Ecto neural progenitor cell (in vitro differentiated cells): ENCODE results near the gene ARHGAP22.

ENCODE experiments used
- DNase-seq: peaks from one replicate; pipeline ENCODE4 v3.0.0-alpha.2; 2018; ENCODE audit warnings: low spot score

Gene ARHGAP22

GRCh38 chr10:48587819-48588218 is 17.1 kb downstream of the ARHGAP22 start:
- DNase-seq, result no peak

GRCh38 chr10:48587101-48587500 is 17.8 kb downstream of the ARHGAP22 start:
- DNase-seq, result no peak

GRCh38 chr10:48582970-48583369 is 21.9 kb downstream of the ARHGAP22 start:
- DNase-seq, result peak; percentile 34

GRCh38 chr10:48580236-48580635 is 24.6 kb downstream of the ARHGAP22 start:
- peak; percentile 21 for DNase-seq

- no peak for DNase-seq
Observed at GRCh38 chr10:48579251-48579960, 25.5 kb downstream of the ARHGAP22 start.

GRCh38 chr10:48577158-48577557 is 27.7 kb downstream of the ARHGAP22 start:
- no peak for DNase-seq

- DNase-seq, result no peak
Observed at GRCh38 chr10:48576501-48576900, 28.4 kb downstream of the ARHGAP22 start.

- no peak for DNase-seq
Observed at GRCh38 chr10:48575901-48576300, 29.0 kb downstream of the ARHGAP22 start.

GRCh38 chr10:48574817-48575380 is 30.0 kb downstream of the ARHGAP22 start:
- no peak for DNase-seq

GRCh38 chr10:48574322-48574796 is 30.5 kb downstream of the ARHGAP22 start:
- no peak for DNase-seq

- no peak for DNase-seq
Observed at GRCh38 chr10:48573045-48573444, 31.8 kb downstream of the ARHGAP22 start.

- no peak for DNase-seq
Observed at GRCh38 chr10:48572414-48572813, 32.5 kb downstream of the ARHGAP22 start.

- DNase-seq, result no peak
Observed at GRCh38 chr10:48568546-48568945, 36.3 kb downstream of the ARHGAP22 start.

- no peak for DNase-seq
Observed at GRCh38 chr10:48568131-48568530, 36.7 kb downstream of the ARHGAP22 start.

- no peak for DNase-seq
Observed at GRCh38 chr10:48567346-48567745, 37.5 kb downstream of the ARHGAP22 start.

GRCh38 chr10:48564466-48565160 is 40.3 kb downstream of the ARHGAP22 start:
- DNase-seq, result peak; percentile 11

- peak; percentile 19 for DNase-seq
Observed at GRCh38 chr10:48557511-48558123, 47.3 kb downstream of the ARHGAP22 start.

GRCh38 chr10:48556713-48557112 is 48.2 kb downstream of the ARHGAP22 start:
- peak; percentile 13 for DNase-seq

GRCh38 chr10:48556065-48556464 is 48.8 kb downstream of the ARHGAP22 start:
- peak; percentile 18 for DNase-seq

GRCh38 chr10:48555310-48556042 is 49.4 kb downstream of the ARHGAP22 start:
- peak; percentile 32 for DNase-seq

GRCh38 chr10:48554656-48555055 is 50.2 kb downstream of the ARHGAP22 start:
- no peak for DNase-seq

GRCh38 chr10:48554246-48554645 is 50.6 kb downstream of the ARHGAP22 start:
- no peak for DNase-seq
